K562 (cell line): ENCODE data around the gene COMMD2.

Experiments used
- FOS ChIP-seq: IDR thresholded peaks from 3 replicates; pipeline ENCODE4 v1.6.1; 2011; ENCODE audit not compliant: insufficient read length; ENCODE audit errors: extremely low read depth
- GATAD2B ChIP-seq: fragments of 450-650 bp; IDR thresholded peaks from 2 replicates; pipeline ENCODE4 v1.6.1; 2017; ENCODE audit warnings: mild to moderate bottlenecking, borderline replicate concordance
- IFI16 ChIP-seq: fragments of 250-450 bp; sonication (Bioruptor Pico); IDR thresholded peaks from 2 replicates; pipeline ENCODE4 v2.1.2; 2022; ENCODE audit warnings: mild to moderate bottlenecking, inconsistent platforms
- NFXL1 ChIP-seq: fragments of 450-650 bp; formaldehyde crosslinking; IDR thresholded peaks from 2 replicates; pipeline ENCODE4 v1.4.0; 2021; ENCODE audit warnings: mild to moderate bottlenecking
- SRF ChIP-seq, 2 experiments: fragments of 250-450, 450-650 bp in 1 of 2; sonication (Bioruptor Pico) in 1 of 2; sonication (generic) in 1 of 2; formaldehyde crosslinking; IDR thresholded peaks; 2 replicates each; pipeline versions ENCODE4 v1.5.0 to v1.5.1; 2020 to 2022; ENCODE audit warnings: mild to moderate bottlenecking in 1 of 2, missing genetic modification reagents in 1 of 2
- ZFP1 ChIP-seq: fragments of 450-650 bp; formaldehyde crosslinking; IDR thresholded peaks from 2 replicates; pipeline ENCODE4 v1.4.0; 2020; ENCODE audit warnings: mild to moderate bottlenecking, mixed read lengths
- ZNF76 ChIP-seq: fragments of 250-450 bp; sonication (Bioruptor Pico); IDR thresholded peaks from 2 replicates; pipeline ENCODE4 v1.4.0; 2020; ENCODE audit warnings: mild to moderate bottlenecking, moderate library complexity, borderline replicate concordance
- ZNF77 ChIP-seq: fragments of 250-450 bp; sonication (Bioruptor Pico); IDR thresholded peaks from 2 replicates; pipeline ENCODE4 v1.5.0; 2020

DNA sequence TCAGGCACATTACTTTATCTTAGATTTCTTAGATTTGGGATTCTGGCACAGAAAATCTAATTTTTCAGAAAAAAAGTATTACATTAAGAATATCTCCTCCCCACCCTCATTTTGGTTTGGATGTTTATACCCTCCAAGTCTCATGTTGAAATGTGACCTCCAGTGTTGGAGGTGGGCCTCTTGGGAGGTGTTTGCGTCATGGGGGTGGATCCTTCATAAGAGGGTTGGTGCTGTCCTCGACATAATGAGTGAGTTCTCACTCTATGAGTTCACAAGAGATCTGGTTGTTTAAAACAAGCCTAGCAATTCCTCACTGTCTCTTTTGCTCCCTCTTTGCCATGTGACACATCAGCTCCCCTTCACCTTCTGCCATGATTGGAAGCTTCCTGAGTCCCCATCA, 48.8 kb downstream of the COMMD2 start:
- TF ChIP-seq ZFP1 (no peak), FOS (no peak), ZNF76 (CRISPR knock-in tag) (no peak), SRF (CRISPR knock-in tag; IDR thresholded peaks at IDR 0.05) (no peak), ZNF77 (CRISPR knock-in tag) (no peak), GATAD2B (no peak), NFXL1 (CRISPR knock-in tag) (no peak), IFI16 (CRISPR knock-in tag) (no peak)
